NB4 (cell line): ENCODE results near the gene ACKR3.

Source experiments
- DNase-seq: peaks from one replicate; pipeline ENCODE4 v3.0.0; 2010; ENCODE audit warnings: low read depth
- H3K4me3 ChIP-seq: one replicate; pipeline ENCODE4 v1.5.1; 2011; ENCODE audit warnings: mild to moderate bottlenecking, low read depth, low read length, moderate library complexity
- MYC ChIP-seq: IDR thresholded peaks from 2 replicates; pipeline ENCODE4 v1.6.1; 2011; ENCODE audit warnings: low read depth, low read length
- POLR2A ChIP-seq: IDR thresholded peaks from 2 replicates; pipeline ENCODE4 v1.6.1; 2011; ENCODE audit warnings: mild to moderate bottlenecking; ENCODE audit not compliant: insufficient read length; ENCODE audit errors: extremely low read depth
- TF ChIP-seq, protein P1 (sequence below): IDR thresholded peaks from 2 replicates; pipeline ENCODE4 v1.6.1; 2011; ENCODE audit warnings: low read depth, low read length
- TF ChIP-seq, protein P2 (sequence below): IDR thresholded peaks from one replicate; pipeline ENCODE4 v1.5.1; 2012; ENCODE audit warnings: low read depth, low read length

ACKR3 gene

DNA sequence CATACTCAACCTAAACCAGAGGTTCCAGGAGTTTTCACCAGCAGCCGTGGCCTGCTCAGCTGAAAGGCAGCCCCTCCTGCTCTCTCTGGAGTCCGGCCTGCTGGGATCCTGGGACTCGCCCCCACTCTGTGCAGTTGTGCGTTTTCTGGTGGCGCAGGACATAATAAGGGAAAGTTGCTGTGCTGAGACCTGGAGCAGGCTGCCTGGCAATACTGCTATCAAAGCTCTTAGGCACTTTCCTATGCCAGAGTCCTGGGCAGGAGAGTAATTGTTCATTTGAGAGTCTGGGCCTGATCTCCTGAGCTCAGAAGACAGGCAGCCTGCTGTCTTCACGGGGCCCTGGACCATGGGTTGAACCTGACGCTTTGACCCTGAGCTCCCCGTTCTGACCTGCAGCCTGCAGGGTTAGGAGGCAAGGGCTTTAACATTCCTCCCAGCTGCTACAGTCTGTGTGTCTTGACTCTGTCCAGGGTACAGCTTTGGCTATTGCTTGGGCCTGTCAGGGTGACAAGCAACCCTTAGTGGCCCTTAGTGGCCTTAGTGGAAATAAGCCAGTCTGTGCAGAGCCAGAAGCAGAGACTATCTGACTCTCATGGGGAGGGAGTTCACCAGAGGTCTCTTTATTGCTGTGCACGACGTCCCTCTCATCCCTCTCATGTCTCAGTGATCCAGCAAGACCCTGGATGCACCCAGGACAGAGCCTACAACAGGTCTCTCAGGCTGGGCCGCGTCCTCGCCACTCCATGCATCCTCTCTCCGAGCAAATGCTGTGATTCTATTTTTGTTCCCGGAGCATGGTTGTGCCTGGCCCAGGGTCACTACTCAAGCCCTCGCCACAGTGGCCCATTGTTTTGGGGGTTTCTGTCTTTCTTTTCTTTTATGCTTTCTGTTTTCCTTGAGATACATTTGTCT, 60.6 kb downstream of the ACKR3 start:
- no peak overlapping the region for H3K4me3 ChIP-seq
- no peak for DNase-seq
- no peak for TF ChIP-seq POLR2A
- TF ChIP-seq, protein P1, sequence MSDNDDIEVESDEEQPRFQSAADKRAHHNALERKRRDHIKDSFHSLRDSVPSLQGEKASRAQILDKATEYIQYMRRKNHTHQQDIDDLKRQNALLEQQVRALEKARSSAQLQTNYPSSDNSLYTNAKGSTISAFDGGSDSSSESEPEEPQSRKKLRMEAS = no peak
- TF ChIP-seq, protein P2, sequence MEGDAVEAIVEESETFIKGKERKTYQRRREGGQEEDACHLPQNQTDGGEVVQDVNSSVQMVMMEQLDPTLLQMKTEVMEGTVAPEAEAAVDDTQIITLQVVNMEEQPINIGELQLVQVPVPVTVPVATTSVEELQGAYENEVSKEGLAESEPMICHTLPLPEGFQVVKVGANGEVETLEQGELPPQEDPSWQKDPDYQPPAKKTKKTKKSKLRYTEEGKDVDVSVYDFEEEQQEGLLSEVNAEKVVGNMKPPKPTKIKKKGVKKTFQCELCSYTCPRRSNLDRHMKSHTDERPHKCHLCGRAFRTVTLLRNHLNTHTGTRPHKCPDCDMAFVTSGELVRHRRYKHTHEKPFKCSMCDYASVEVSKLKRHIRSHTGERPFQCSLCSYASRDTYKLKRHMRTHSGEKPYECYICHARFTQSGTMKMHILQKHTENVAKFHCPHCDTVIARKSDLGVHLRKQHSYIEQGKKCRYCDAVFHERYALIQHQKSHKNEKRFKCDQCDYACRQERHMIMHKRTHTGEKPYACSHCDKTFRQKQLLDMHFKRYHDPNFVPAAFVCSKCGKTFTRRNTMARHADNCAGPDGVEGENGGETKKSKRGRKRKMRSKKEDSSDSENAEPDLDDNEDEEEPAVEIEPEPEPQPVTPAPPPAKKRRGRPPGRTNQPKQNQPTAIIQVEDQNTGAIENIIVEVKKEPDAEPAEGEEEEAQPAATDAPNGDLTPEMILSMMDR = no peak
- no peak for TF ChIP-seq MYC

GRCh38 chr2:236631281-236631855, 61.7 kb downstream of the ACKR3 start:
- no peak for DNase-seq
- H3K4me3 ChIP-seq = no peak overlapping the region
- no peak for TF ChIP-seq POLR2A
- TF ChIP-seq, protein P2 = no peak
- TF ChIP-seq, protein P1 = no peak
- no peak for TF ChIP-seq MYC

DNA sequence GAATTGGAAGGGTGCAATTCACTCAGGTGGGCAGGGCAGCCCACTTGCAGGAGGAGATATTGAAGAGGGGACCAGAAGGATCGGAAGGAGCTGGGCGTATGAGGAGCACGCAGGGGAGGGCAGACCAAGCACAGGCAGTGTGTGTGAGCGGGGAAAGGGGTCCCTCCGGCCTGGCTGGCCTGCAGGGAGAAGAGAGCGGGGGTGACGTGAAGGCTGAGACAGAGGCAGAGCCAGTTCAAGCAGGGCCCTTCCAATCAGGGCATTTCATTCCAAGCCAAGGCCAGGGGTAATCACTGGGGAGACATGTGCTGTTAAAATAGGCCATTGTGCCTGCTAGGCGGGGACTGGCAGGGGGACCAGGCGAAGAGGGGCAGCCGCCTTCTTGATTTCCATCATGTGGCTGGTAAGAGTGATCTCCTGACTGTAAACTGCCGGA, 62.2 kb downstream of the ACKR3 start:
- no peak overlapping the region for H3K4me3 ChIP-seq
- TF ChIP-seq, protein P2 = no peak
- TF ChIP-seq POLR2A = no peak
- no peak for DNase-seq
